ENCODE results near the gene EFCAB6.

DNA sequence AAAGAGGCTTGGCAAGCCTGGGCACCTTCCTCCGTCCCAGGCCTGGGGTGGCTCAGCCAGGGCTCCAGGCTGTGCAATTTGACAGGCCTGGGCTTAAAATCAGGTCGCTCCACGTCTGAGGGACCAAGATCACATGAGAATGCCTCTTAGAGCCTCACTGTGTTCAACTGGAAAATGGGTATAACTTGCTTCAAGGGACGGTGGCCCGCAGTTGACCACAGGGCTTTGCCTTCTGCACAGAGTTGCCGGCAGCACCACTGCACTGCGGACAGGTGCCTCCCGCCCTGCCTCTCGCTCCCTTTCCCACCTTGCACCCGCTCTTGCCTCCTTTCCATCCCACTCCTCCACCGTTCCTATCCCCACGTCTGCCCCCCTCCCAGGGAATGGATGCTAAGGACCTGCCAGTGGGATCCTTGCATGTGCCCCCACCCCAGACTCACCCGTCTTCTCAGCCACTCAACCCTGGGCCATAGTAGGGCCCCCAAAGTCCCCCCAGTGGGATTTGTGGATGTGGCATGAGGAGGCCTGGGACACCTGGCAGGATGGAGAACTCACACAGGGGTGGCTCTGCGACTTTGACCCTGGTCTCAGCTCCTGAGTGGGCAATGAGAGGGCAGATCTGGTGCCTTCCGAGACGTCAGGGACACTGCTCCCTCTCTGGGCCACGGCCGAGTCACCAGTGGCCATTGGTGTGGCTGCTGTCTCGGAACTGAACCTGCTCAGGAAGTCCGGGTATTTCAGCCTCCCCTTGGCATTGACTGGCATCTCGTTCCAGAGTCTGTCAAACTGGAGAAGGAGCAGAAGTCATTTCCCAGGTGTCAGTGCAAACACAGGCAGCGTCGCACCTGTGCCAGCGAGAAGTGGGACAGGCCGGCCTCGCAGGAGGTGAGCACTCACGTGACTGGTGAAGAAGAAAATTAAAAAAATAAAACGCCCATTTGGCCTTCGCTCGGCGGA is 272.3 kb downstream of the EFCAB6 start:
- TF ChIP-seq, protein P1, sequence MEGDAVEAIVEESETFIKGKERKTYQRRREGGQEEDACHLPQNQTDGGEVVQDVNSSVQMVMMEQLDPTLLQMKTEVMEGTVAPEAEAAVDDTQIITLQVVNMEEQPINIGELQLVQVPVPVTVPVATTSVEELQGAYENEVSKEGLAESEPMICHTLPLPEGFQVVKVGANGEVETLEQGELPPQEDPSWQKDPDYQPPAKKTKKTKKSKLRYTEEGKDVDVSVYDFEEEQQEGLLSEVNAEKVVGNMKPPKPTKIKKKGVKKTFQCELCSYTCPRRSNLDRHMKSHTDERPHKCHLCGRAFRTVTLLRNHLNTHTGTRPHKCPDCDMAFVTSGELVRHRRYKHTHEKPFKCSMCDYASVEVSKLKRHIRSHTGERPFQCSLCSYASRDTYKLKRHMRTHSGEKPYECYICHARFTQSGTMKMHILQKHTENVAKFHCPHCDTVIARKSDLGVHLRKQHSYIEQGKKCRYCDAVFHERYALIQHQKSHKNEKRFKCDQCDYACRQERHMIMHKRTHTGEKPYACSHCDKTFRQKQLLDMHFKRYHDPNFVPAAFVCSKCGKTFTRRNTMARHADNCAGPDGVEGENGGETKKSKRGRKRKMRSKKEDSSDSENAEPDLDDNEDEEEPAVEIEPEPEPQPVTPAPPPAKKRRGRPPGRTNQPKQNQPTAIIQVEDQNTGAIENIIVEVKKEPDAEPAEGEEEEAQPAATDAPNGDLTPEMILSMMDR (conservative IDR thresholded peaks at IDR 0.05; ENCODE audit: low read length): no peak
- no peak for TF ChIP-seq EZH2phosphoT487 (IDR thresholded peaks at IDR 0.05; ENCODE audit: borderline replicate concordance)
